IMR-90 (cell line): ENCODE data around the gene ADCY5.

Experiments used
- CEBPB ChIP-seq: IDR thresholded peaks from 2 replicates; pipeline ENCODE4 v1.6.1; 2012; ENCODE audit warnings: low read depth, low read length, improper control_type of control experiment
- CTCF ChIP-seq: conservative IDR thresholded peaks from 2 replicates; pipeline ENCODE4 v1.5.1; 2012; ENCODE audit warnings: mild to moderate bottlenecking, low read depth, low read length, improper control_type of control experiment
- FOS ChIP-seq: fragments of 150-350 bp; IDR thresholded peaks from 2 replicates; pipeline ENCODE4 v1.6.1; 2016; ENCODE audit warnings: low read depth, low read length
- POLR2A ChIP-seq: IDR thresholded peaks from 2 replicates; pipeline ENCODE4 v1.6.1; 2012; ENCODE audit warnings: mild to moderate bottlenecking, low read depth, low read length
- RCOR1 ChIP-seq: IDR thresholded peaks from 2 replicates; pipeline ENCODE4 v1.6.1; 2012; ENCODE audit warnings: mild to moderate bottlenecking, low read length, improper control_type of control experiment; ENCODE audit not compliant: insufficient replicate concordance
- SMC3 ChIP-seq: fragments of 150-350 bp; IDR thresholded peaks from 2 replicates; pipeline ENCODE4 v1.6.1; 2016; ENCODE audit warnings: low read depth, mild to moderate bottlenecking, antibody characterized with exemption, low read length, moderate library complexity
- TF ChIP-seq, protein P1 (sequence below): fragments of 150-350 bp; IDR thresholded peaks from 2 replicates; pipeline ENCODE4 v1.6.1; 2017; ENCODE audit warnings: mild to moderate bottlenecking, antibody characterized with exemption, low read length, low read depth

GRCh38 chr3:123430266-123430665, 18.6 kb downstream of the ADCY5 start:
- no peak for TF ChIP-seq CTCF
- TF ChIP-seq FOS: no peak
- TF ChIP-seq, protein P1, sequence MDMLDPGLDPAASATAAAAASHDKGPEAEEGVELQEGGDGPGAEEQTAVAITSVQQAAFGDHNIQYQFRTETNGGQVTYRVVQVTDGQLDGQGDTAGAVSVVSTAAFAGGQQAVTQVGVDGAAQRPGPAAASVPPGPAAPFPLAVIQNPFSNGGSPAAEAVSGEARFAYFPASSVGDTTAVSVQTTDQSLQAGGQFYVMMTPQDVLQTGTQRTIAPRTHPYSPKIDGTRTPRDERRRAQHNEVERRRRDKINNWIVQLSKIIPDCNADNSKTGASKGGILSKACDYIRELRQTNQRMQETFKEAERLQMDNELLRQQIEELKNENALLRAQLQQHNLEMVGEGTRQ: no peak
- TF ChIP-seq POLR2A: no peak
- no peak for TF ChIP-seq SMC3
- no peak for TF ChIP-seq RCOR1
- no peak for TF ChIP-seq CEBPB
